ENCODE data around the gene RIT2.

Gene RIT2

GRCh38 chr18:43115076-43115921 is at the start of gene RIT2:
Gene RIT2, minus strand, starts transcription at chr18:43115685.
- DNase-seq (ENCODE audit: low read depth in 3 of 3) = no peak

- no peak for DNase-seq (ENCODE audit: low read depth in 3 of 3)
These were observed 46.0 kb upstream of the RIT2 start for GRCh38 chr18:43161528-43161927.

- no peak for DNase-seq (ENCODE audit: low read depth in 3 of 3)
These were observed 45.0 kb upstream of the RIT2 start for GRCh38 chr18:43160509-43160908.

- DNase-seq (ENCODE audit: low read depth in 3 of 3) = no peak
These were observed 44.4 kb upstream of the RIT2 start for GRCh38 chr18:43159926-43160325.

GRCh38 chr18:43159086-43159770 is 43.7 kb upstream of the RIT2 start:
- no peak for DNase-seq (ENCODE audit: low read depth in 3 of 3)

- DNase-seq (ENCODE audit: low read depth in 3 of 3) = no peak
These were observed 42.9 kb upstream of the RIT2 start for GRCh38 chr18:43158381-43158780.

- DNase-seq (ENCODE audit: low read depth in 3 of 3) = no peak
These were observed 40.4 kb upstream of the RIT2 start for GRCh38 chr18:43155842-43156241.

GRCh38 chr18:43148231-43148630 is 32.7 kb upstream of the RIT2 start:
- DNase-seq (ENCODE audit: low read depth in 3 of 3) = no peak

GRCh38 chr18:43141208-43141607 is 25.7 kb upstream of the RIT2 start:
- DNase-seq (ENCODE audit: low read depth in 3 of 3) = no peak

GRCh38 chr18:43139288-43139946 is 23.9 kb upstream of the RIT2 start:
- DNase-seq (ENCODE audit: low read depth in 3 of 3) = no peak

- DNase-seq (ENCODE audit: low read depth in 3 of 3) = no peak
These were observed 19.4 kb upstream of the RIT2 start for GRCh38 chr18:43134876-43135275.

GRCh38 chr18:43130716-43131260 is 15.3 kb upstream of the RIT2 start:
- DNase-seq (ENCODE audit: low read depth in 3 of 3) = no peak

GRCh38 chr18:43129946-43130524 is 14.6 kb upstream of the RIT2 start:
- DNase-seq (ENCODE audit: low read depth in 3 of 3) = no peak

GRCh38 chr18:43125471-43125870 is 10.0 kb upstream of the RIT2 start:
- no peak for DNase-seq (ENCODE audit: low read depth in 3 of 3)

- DNase-seq (ENCODE audit: low read depth in 3 of 3) = no peak
These were observed 7.5 kb upstream of the RIT2 start for GRCh38 chr18:43122955-43123354.

- no peak for DNase-seq (ENCODE audit: low read depth in 3 of 3)
These were observed 1.3 kb upstream of the RIT2 start for GRCh38 chr18:43116699-43117294.

GRCh38 chr18:43113220-43113895 is 2.1 kb downstream of the RIT2 start:
- DNase-seq (ENCODE audit: low read depth in 3 of 3) = no peak

- no peak for DNase-seq (ENCODE audit: low read depth in 3 of 3)
These were observed 6.6 kb downstream of the RIT2 start for GRCh38 chr18:43108882-43109281.

GRCh38 chr18:43108469-43108868 is 7.0 kb downstream of the RIT2 start:
- DNase-seq (ENCODE audit: low read depth in 3 of 3) = no peak

GRCh38 chr18:43093646-43094045 is 21.8 kb downstream of the RIT2 start:
- no peak for DNase-seq (ENCODE audit: low read depth in 3 of 3)

- no peak for DNase-seq (ENCODE audit: low read depth in 3 of 3)
These were observed 22.9 kb downstream of the RIT2 start for GRCh38 chr18:43092539-43092938.

All from stimulated activated CD4-positive, alpha-beta T cell treated with anti-CD3 and anti-CD28 coated beads, TNF-alpha, amount 100 ng/mL, for 24 hours (primary cell).